Vagina (tissue), 2 donors: ENCODE data around the gene DDA1. TPM values are rescaled to one million over a fixed set of nuclear protein-coding genes. Genes with fewer than 3 reads are reported as not detected.
A peak's percentile ranks its signal among the peaks of the same experiment; 100 is the strongest.

Experiments
- DNase-seq, 2 donors: peaks; one replicate each; pipeline ENCODE4 v3.0.0-alpha.2; 2017; ENCODE audit errors: extremely low spot score in 2 of 2
- H3K27ac ChIP-seq: fragments of 200-600 bp; sonication (generic); one replicate; pipeline ENCODE4 v1.5.1; 2019
- H3K27me3 ChIP-seq: fragments of 200-600 bp; sonication (generic); one replicate; pipeline ENCODE4 v1.5.1; 2019
- H3K36me3 ChIP-seq, 2 donors: fragments of 200-600 bp; sonication (generic); one replicate each; pipeline ENCODE4 v1.5.1; 2017 to 2019
- H3K4me1 ChIP-seq: fragments of 200-600 bp; sonication (generic); one replicate; pipeline ENCODE4 v1.5.1; 2019
- H3K4me3 ChIP-seq, 2 donors: fragments of 200-600 bp; sonication (generic); 1 replicate in 1 of 2; 2 replicates in 1 of 2; pipeline ENCODE4 v1.5.1; 2016 to 2019
- H3K9me3 ChIP-seq: fragments of 200-600 bp; sonication (generic); one replicate; pipeline ENCODE4 v1.5.1; 2019
- CTCF ChIP-seq, 3 experiments: fragments of 450-650 bp in 2 of 3; fragments of 200-600 bp in 1 of 3; sonication (generic) in 1 of 3; IDR thresholded peaks; one replicate each; pipeline ENCODE4 v1.5.1; 2017 to 2019; ENCODE audit warnings: antibody characterized with exemption in 3 of 3, mild to moderate bottlenecking in 2 of 3, moderate library complexity in 2 of 3
- POLR2A ChIP-seq, 2 donors: fragments of 450-650 bp; IDR thresholded peaks; one replicate each; pipeline ENCODE4 v1.6.1; 2017; ENCODE audit warnings: antibody characterized with exemption in 2 of 2, mild to moderate bottlenecking in 2 of 2, moderate library complexity in 2 of 2
- POLR2AphosphoS5 ChIP-seq, 2 donors: sonication (generic); formaldehyde crosslinking; IDR thresholded peaks; one replicate each; pipeline ENCODE4 v1.9.0; 2017; ENCODE audit warnings: antibody characterized with exemption in 2 of 2, mild to moderate bottlenecking in 2 of 2, low read depth in 1 of 2; ENCODE audit not compliant: insufficient read depth in 1 of 2
- intact Hi-C: fragments of 100-400 bp; cut with DNase I; formaldehyde crosslinking; loops from one replicate; pipeline ENCODE4 v1.15.1; 2023
- total RNA-seq: library from RNA; depleted of rRNA; stranded (reverse); fragments of >200 nt; gene quantifications from one replicate; pipeline ENCODE4 v1.2.3, GENCODE V29; 2016

Gene DDA1
- total RNA-seq, 1 donor from 2014 or later: 12.0 TPM

DNA sequence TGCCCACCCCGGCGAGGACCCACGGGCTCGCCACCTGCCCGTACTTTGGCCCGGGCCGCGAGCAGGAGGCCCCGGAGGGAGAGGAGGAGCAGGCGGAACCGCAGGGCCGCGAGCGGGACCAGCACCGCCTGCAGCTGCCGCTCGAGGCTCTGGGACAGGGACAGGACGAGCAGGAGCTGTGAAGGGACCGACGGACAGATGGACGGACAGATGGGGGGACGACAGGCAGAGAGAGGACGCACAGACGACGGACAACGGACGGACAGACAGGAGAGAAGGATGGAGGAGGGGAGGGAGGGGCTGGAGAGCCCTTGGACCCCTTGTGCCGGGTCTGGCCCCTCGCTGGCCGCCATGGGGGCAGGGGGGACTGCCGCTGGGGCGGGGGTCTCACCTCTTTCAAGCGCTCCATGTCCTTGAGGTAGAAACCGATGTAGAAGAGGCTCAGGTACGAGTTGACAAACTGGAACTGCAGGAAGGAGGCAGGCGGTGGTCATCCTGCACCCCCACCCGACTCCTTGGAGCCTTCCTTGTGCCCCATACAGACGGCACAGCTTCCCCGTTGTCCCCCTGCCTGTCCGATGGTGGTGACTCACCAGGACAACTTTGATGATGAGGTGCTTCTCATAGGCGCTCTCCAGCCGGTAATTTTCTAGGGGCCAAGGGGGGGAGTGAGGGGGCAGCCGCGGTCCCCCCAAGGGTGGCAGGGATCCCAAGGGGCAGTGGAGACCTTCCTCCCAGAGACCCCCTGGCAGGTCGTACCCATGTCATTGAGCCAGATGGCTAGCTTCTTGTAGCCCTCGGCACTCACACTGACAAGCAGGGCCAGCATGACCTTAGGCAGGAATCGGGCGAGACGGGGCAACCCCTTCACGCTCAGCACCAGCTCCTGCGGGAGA is 20.3 kb downstream of the DDA1 start:
- H3K4me1 ChIP-seq: peaks cover 33% of the 10 kb centered on the region
- H3K36me3 ChIP-seq: no peaks in the 10 kb centered on the region
- H3K27ac ChIP-seq: no peak overlapping the region
- no peak for DNase-seq
- intact Hi-C loops: no loop called here
- H3K4me3 ChIP-seq: peak overlapping the region in 1 of 2 donors; percentile 45
- peaks cover 7% of the 10 kb centered on the region for H3K27me3 ChIP-seq
- H3K9me3 ChIP-seq: no peaks in the 10 kb centered on the region
- TF ChIP-seq CTCF (IDR thresholded peaks at IDR 0.05) (no peak), POLR2A (IDR thresholded peaks at IDR 0.05) (no peak), POLR2AphosphoS5 (IDR thresholded peaks at IDR 0.05; ENCODE audit: insufficient read depth in 1 of 2, low read depth in 1 of 2) (no peak)

DNA sequence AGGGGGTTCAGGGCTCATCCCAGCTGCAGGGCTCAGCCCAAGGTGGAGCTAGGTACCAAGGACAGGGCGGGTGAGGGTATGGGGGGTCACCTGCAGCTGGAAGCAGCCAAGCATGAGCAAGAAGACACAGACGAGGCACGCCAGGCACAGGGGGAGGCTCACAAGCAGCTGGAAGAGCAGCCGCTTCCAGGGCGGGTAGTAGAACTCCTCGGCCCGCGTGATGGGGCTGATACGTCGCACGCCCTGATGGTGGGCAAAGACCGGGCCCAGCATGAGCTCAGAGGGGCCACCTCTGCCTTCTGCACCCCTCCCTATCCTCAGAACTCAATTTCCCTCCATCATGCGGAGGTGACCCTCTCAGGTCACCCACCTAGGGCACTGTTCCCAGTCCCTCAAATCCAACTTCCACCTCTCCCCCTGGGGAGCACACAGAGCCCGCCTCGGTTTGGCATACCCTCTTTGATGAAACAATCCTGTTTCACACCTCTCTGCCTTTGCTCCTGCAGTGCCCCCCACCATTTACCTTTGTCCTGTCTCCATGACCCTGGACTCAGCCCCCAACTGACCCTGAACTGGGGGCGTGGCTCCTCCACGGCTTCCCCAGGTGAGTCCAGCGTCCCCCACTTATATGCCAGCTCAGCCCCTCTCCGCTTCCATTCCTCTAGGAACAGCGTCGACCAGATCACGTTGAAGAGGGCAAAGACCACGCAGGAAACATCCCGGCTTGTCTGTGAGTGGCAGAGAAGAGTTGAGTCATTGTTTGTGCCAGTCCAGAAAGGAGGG is 21.1 kb downstream of the DDA1 start:
- H3K27me3 ChIP-seq: peaks cover 7% of the 10 kb centered on the region
- TF ChIP-seq POLR2AphosphoS5 (IDR thresholded peaks at IDR 0.05; ENCODE audit: insufficient read depth in 1 of 2, low read depth in 1 of 2) (no peak), CTCF (IDR thresholded peaks at IDR 0.05) (no peak), POLR2A (IDR thresholded peaks at IDR 0.05) (no peak)
- H3K4me1 ChIP-seq: peaks cover 40% of the 10 kb centered on the region
- no peak for DNase-seq
- intact Hi-C loops: no loop called here
- H3K4me3 ChIP-seq: no peak overlapping the region
- H3K27ac ChIP-seq: no peak overlapping the region
- no peaks in the 10 kb centered on the region for H3K9me3 ChIP-seq
- no peaks in the 10 kb centered on the region for H3K36me3 ChIP-seq

GRCh38 chr19:17331045-17331558 is 21.7 kb downstream of the DDA1 start:
- no peak overlapping the region for H3K27ac ChIP-seq
- no peaks in the 10 kb centered on the region for H3K36me3 ChIP-seq
- intact Hi-C loops: no loop called here
- H3K4me3 ChIP-seq: no peak overlapping the region
- DNase-seq: no peak
- peaks cover 46% of the 10 kb centered on the region for H3K4me1 ChIP-seq
- no peaks in the 10 kb centered on the region for H3K9me3 ChIP-seq
- no peak for TF ChIP-seq POLR2AphosphoS5 (IDR thresholded peaks at IDR 0.05; ENCODE audit: insufficient read depth in 1 of 2, low read depth in 1 of 2)
- TF ChIP-seq POLR2A (IDR thresholded peaks at IDR 0.05): no peak
- TF ChIP-seq CTCF (IDR thresholded peaks at IDR 0.05): no peak
- H3K27me3 ChIP-seq: peaks cover 7% of the 10 kb centered on the region

DNA sequence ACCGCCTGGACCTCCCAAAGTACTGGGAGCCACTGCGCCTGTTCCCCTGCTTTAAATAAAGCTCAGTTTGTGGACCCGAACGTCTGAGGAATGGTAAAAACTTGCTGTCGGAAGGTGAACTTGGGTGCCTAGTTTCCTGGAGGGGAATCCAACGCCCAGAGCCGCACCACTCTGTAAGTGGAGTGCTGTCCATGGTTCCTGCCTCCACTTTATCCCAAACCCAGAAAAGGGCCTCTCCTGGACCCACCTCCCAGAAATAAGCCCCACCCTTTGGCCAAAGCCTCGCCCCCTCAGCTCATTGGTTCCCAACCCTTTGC is 23.0 kb downstream of the DDA1 start:
- peaks cover 48% of the 10 kb centered on the region for H3K4me1 ChIP-seq
- H3K27ac ChIP-seq: no peak overlapping the region
- intact Hi-C loops: no loop called here
- H3K36me3 ChIP-seq: no peaks in the 10 kb centered on the region
- peaks cover 7% of the 10 kb centered on the region for H3K27me3 ChIP-seq
- DNase-seq: no peak
- H3K9me3 ChIP-seq: no peaks in the 10 kb centered on the region
- H3K4me3 ChIP-seq: no peak overlapping the region
- TF ChIP-seq POLR2A (IDR thresholded peaks at IDR 0.05) (no peak), CTCF (IDR thresholded peaks at IDR 0.05) (no peak), POLR2AphosphoS5 (IDR thresholded peaks at IDR 0.05; ENCODE audit: insufficient read depth in 1 of 2, low read depth in 1 of 2) (no peak)
